K562 (cell line): Measurements from ENCODE around the gene SDC3. TPM values are rescaled to one million over a fixed set of nuclear protein-coding genes. Genes with fewer than 3 reads are reported as not detected.

Experiments used
- ATAC-seq: fragments of 200-7000 bp; cut with Tn5 transposase; 3 replicates; pipeline ENCODE4 v1.9.1; 2020; ENCODE audit warnings: moderate library complexity
- BruUV-seq: library from RNA; stranded (reverse); fragments of 400-500 nt; replicated peaks from 2 replicates; lab custom pipeline; 2021; lab: Mats Ljungman, UMichigan
- CTCF ChIA-PET: fragments of 300-600 bp; formaldehyde crosslinking; extraction: SDS; loops from one replicate; lab custom pipeline; 2021; ENCODE audit warnings: low intra/inter-chr PET ratio; lab: Yijun Ruan, JAX
- POLR2A ChIA-PET: fragments of 300-600, 350-650 bp; sonication (Branson Sonifier 250); formaldehyde crosslinking; extraction: SDS; loops from one replicate; lab custom pipeline; 2021; ENCODE audit warnings: antibody characterized with exemption, inconsistent platforms; lab: Yijun Ruan, JAX
- DNase-seq, 4 experiments: peaks; one replicate each; pipeline versions ENCODE4 v3.0.0 to v3.0.0-alpha.2; 2011 to 2018; ENCODE audit warnings: low spot score in 3 of 4, mixed read lengths in 3 of 4; ENCODE audit errors: extremely low read depth in 1 of 4
- FAIRE-seq: peaks from 2 replicates; lab custom pipeline; 2011; peaks lifted over from hg19 to GRCh38; lab: Jason Lieb, UNC
- H2AFZ ChIP-seq: 2 replicates; pipeline ENCODE4 v1.6.0; 2011; ENCODE audit warnings: low read depth, low read length, control low read depth, inconsistent platforms
- H3K27ac ChIP-seq: fragments of 200-600 bp; 3 replicates; pipeline ENCODE4 v1.8.0; 2011; ENCODE audit warnings: low read depth, mild to moderate bottlenecking, control low read depth, inconsistent platforms, low read length, moderate library complexity, mixed read lengths; ENCODE audit errors: extremely low read depth
- H3K27me3 ChIP-seq, 2 experiments: fragments of 300-600 bp in 1 of 2; 2 replicates in 1 of 2; 3 replicates in 1 of 2; pipeline versions ENCODE4 v1.6.0 to v1.8.0; 2011; ENCODE audit warnings: inconsistent platforms in 2 of 2, low read length in 2 of 2, mild to moderate bottlenecking in 1 of 2, mixed read lengths in 1 of 2, moderate library complexity in 1 of 2; ENCODE audit not compliant: control insufficient read depth in 2 of 2, insufficient read depth in 2 of 2
- H3K36me3 ChIP-seq: fragments of 300-600 bp; 3 replicates; pipeline ENCODE4 v1.8.0; 2011; ENCODE audit warnings: mild to moderate bottlenecking, low read length, inconsistent platforms; ENCODE audit not compliant: control insufficient read depth, insufficient read depth
- H3K4me1 ChIP-seq, 2 experiments: fragments of 200-600 bp in 1 of 2; replicated peaks in 1 of 2; 2 replicates in 1 of 2; 3 replicates in 1 of 2; pipeline versions ENCODE4 v1.5.1 to v1.8.0; 2011; ENCODE audit warnings: inconsistent platforms in 2 of 2, low read length in 2 of 2, mild to moderate bottlenecking in 1 of 2, mixed read lengths in 1 of 2, moderate library complexity in 1 of 2; ENCODE audit not compliant: control insufficient read depth in 2 of 2, insufficient read depth in 2 of 2
- H3K4me2 ChIP-seq: 2 replicates; pipeline ENCODE4 v1.6.1; 2011; ENCODE audit warnings: low read length, control low read depth, inconsistent platforms, mixed read lengths; ENCODE audit not compliant: insufficient read depth
- H3K4me3 ChIP-seq: fragments of 200-600 bp; sonication (generic), shearing (Covaris generic); 2 replicates; pipeline ENCODE4 v1.5.1; 2016; ENCODE audit warnings: control low read depth, inconsistent platforms
- H3K79me2 ChIP-seq: fragments of 200-600 bp; 3 replicates; pipeline ENCODE4 v1.8.0; 2011; ENCODE audit warnings: low read length, inconsistent platforms; ENCODE audit not compliant: control insufficient read depth, insufficient read depth
- H3K9ac ChIP-seq, 2 experiments: 2 replicates each; pipeline versions ENCODE4 v1.6.0 to v1.6.1; 2011; ENCODE audit warnings: low read depth in 2 of 2, low read length in 2 of 2, control low read depth in 1 of 2, inconsistent platforms in 1 of 2, mild to moderate bottlenecking in 1 of 2, mixed read lengths in 1 of 2; ENCODE audit not compliant: insufficient read depth in 1 of 2
- H3K9me1 ChIP-seq: one replicate; pipeline ENCODE4 v1.6.0; 2011; ENCODE audit warnings: inconsistent platforms, mild to moderate bottlenecking, low read length, moderate library complexity; ENCODE audit not compliant: control insufficient read depth, insufficient read depth
- H3K9me3 ChIP-seq: replicated peaks from 2 replicates; pipeline ENCODE4 v1.5.1; 2011; ENCODE audit warnings: low read depth, low read length, inconsistent platforms; ENCODE audit not compliant: control insufficient read depth, insufficient read depth
- H4K20me1 ChIP-seq: replicated peaks from 2 replicates; pipeline ENCODE4 v1.6.1; 2011; ENCODE audit warnings: low read length, inconsistent platforms, mixed read lengths; ENCODE audit not compliant: control insufficient read depth, insufficient read depth
- ATF7 ChIP-seq: fragments of 450-650 bp; IDR thresholded peaks from 2 replicates; pipeline ENCODE4 v1.7.1; 2014; ENCODE audit warnings: mild to moderate bottlenecking, moderate library complexity
- CTBP1 ChIP-seq: fragments of 450-650 bp; IDR thresholded peaks from 2 replicates; pipeline ENCODE4 v1.6.1; 2016; ENCODE audit warnings: borderline replicate concordance
- FOXK2 ChIP-seq, 2 experiments: fragments of 450-650 bp; IDR thresholded peaks in 1 of 2; conservative IDR thresholded peaks in 1 of 2; 2 replicates each; pipeline ENCODE4 v1.6.1; 2016; ENCODE audit warnings: low read depth in 2 of 2, mild to moderate bottlenecking in 1 of 2
- GTF2F1 ChIP-seq: IDR thresholded peaks from 2 replicates; pipeline ENCODE4 v1.6.1; 2011; ENCODE audit warnings: low read depth, low read length, improper control_type of control experiment
- HDAC6 ChIP-seq: IDR thresholded peaks from 2 replicates; pipeline ENCODE4 v1.6.1; 2012; ENCODE audit warnings: low read depth, mild to moderate bottlenecking, control low read depth, inconsistent platforms, low read length, moderate library complexity
- MCM5 ChIP-seq: fragments of 450-650 bp; IDR thresholded peaks from 2 replicates; pipeline ENCODE4 v1.6.1; 2016; ENCODE audit warnings: low read depth
- PHB ChIP-seq: fragments of 250-450 bp; sonication (Bioruptor Pico); IDR thresholded peaks from 2 replicates; pipeline ENCODE4 v1.5.0; 2021
- POLR2B ChIP-seq: fragments of 450-650 bp; IDR thresholded peaks from 2 replicates; pipeline ENCODE4 v1.6.1; 2018; ENCODE audit warnings: low read depth; ENCODE audit not compliant: partially characterized antibody
- RB1 ChIP-seq: fragments of 450-650 bp; IDR thresholded peaks from 2 replicates; pipeline ENCODE4 v1.6.1; 2017; ENCODE audit warnings: low read depth, mild to moderate bottlenecking
- RCOR1 ChIP-seq, 2 experiments: IDR thresholded peaks; 2 replicates each; pipeline ENCODE4 v1.6.1; 2012; ENCODE audit warnings: low read depth in 2 of 2, low read length in 2 of 2, borderline replicate concordance in 1 of 2, improper control_type of control experiment in 1 of 2
- TRIM28 ChIP-seq: fragments of 450-650 bp; IDR thresholded peaks from 2 replicates; pipeline ENCODE4 v1.6.1; 2017
- XRCC5 ChIP-seq: fragments of 200-400 bp; formaldehyde crosslinking; IDR thresholded peaks from 2 replicates; pipeline ENCODE4 v1.6.1; 2017; ENCODE audit warnings: low read depth, mild to moderate bottlenecking, low read length
- ZNF507 ChIP-seq: conservative IDR thresholded peaks from 2 replicates; pipeline ENCODE4 v1.6.1; 2017; ENCODE audit warnings: missing genetic modification characterization, missing compliant biosample characterization
- ZNF699 ChIP-seq: fragments of 250-450 bp; sonication (Bioruptor Pico); IDR thresholded peaks from 2 replicates; pipeline ENCODE4 v1.8.0; 2021; ENCODE audit warnings: mild to moderate bottlenecking, moderate library complexity; ENCODE audit not compliant: insufficient replicate concordance
- whole genome bisulfite sequencing: fragments of 100-300 bp; shearing (Covaris generic); methylation state at CpG from one replicate; pipeline ENCODE4 v1.1.6; 2016; ENCODE audit warnings: low coverage, mixed read lengths; ENCODE audit not compliant: insufficient coverage; ENCODE audit errors: missing lambda C conversion rate; 5-methylcytosine and 5-hydroxymethylcytosine counted together
- in situ Hi-C: fragments of 300-500 bp; cut with MboI; formaldehyde crosslinking; loops from 4 replicates; pipeline ENCODE4 v1.15.0; 2018; ENCODE audit warnings: inconsistent platforms, mixed read lengths
- intact Hi-C: fragments of 100-400 bp; cut with micrococcal nuclease; formaldehyde crosslinking; loops from 2 replicates; pipeline ENCODE4 v1.14.2; 2022
- polyA plus RNA-seq, 8 experiments: library from polyadenylated mRNA; depleted of rRNA in 4 of 8; stranded (reverse) in 5 of 8; unstranded in 3 of 8; fragments of >200 nt; fragmentation: Nextera tagmentation in 2 of 8; fragmentation: Illumina TruSeq in 1 of 8; extraction: Ambion mirVana in 2 of 8; extraction: Trizol in 1 of 8; gene quantifications; 2 replicates each; pipeline versions ENCODE4 v1.2.1 to v1.2.3, GENCODE V29; 2011 to 2014; ENCODE audit warnings: inconsistent platforms in 1 of 8, missing spikeins in 1 of 8
- total RNA-seq, 7 experiments: library from RNA; depleted of rRNA in 6 of 7; stranded (reverse); fragments of >200 nt in 6 of 7; fragmentation: Illumina TruSeq in 2 of 7; extraction: Trizol in 2 of 7; gene quantifications; 2 replicates each; pipeline versions ENCODE4 v1.2.1 to v1.2.3, GENCODE V29; 2011 to 2021; ENCODE audit warnings: low replicate concordance in 1 of 7
- TF ChIP-seq, protein P1 (sequence below): fragments of 450-650 bp; IDR thresholded peaks from 2 replicates; pipeline ENCODE4 v1.6.1; 2016; ENCODE audit warnings: missing biosample characterization, missing genetic modification characterization

Gene SDC3
- total and polyA plus RNA-seq, 9 of the 15 experiments (the other 6 are each of a cell fraction or from before 2014, with no cell fraction given): 0.38 to 44.1 (median 12.1) TPM

DNA sequence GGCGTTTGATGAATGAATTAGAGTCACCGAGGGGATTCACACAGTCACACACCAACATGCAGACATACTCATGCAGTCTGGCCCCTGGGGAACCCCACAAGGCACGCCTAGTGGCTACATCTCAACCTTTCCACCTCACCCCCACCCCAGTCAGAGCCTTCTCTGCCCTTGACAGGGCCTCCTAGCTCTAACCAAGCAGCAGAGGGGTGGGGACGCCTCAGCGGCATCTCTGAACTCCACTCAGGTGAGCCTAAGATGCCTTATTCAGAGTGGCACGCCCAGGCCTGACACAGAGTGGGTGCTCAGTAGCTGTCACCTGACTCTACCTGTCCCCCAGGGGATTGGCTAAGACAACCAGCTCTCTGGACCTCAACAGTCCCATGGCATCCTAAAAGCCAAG lies 3.7 kb upstream of the SDC3 start:
- Histone ChIP-seq H3K9me3 (no peaks in the 10 kb centered on the region), H3K36me3 (no peaks in the 10 kb centered on the region), H3K4me1 (peaks cover 29 to 46% of the 10 kb centered on the region in 2 experiments), H3K4me2 (no peak overlapping the region), H2AFZ (no peak overlapping the region), H3K9ac (0 out of 4 replicates have a peak overlapping the region, but pooled peaks of 1 of the 2 experiments have one; percentile 18), H3K9me1 (no peaks in the 10 kb centered on the region), H3K4me3 (no peak overlapping the region), H3K27me3 (no peaks in the 10 kb centered on the region), H3K79me2 (peaks cover 8% of the 10 kb centered on the region; the same call in 2 of the 3 replicates), H3K27ac (no peak overlapping the region), H4K20me1 (peaks cover 4% of the 10 kb centered on the region; the same call in 1 of the 2 replicates)
- no TSS peak for BruUV-seq
- TF ChIP-seq, protein P1, sequence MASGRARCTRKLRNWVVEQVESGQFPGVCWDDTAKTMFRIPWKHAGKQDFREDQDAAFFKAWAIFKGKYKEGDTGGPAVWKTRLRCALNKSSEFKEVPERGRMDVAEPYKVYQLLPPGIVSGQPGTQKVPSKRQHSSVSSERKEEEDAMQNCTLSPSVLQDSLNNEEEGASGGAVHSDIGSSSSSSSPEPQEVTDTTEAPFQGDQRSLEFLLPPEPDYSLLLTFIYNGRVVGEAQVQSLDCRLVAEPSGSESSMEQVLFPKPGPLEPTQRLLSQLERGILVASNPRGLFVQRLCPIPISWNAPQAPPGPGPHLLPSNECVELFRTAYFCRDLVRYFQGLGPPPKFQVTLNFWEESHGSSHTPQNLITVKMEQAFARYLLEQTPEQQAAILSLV (tag): no peak
- TF ChIP-seq TRIM28 (no peak), PHB (no peak), RCOR1 (IDR thresholded peaks at IDR 0.05; ENCODE audit: borderline replicate concordance in 1 of 2, low read depth in 2 of 2, low read length in 2 of 2) (no peak), POLR2B (no peak), RB1 (no peak), ZNF699 (CRISPR knock-in tag) (no peak), CTBP1 (no peak), ZNF507 (tag) (no peak), HDAC6 (no peak), ATF7 (no peak), FOXK2 (conservative IDR thresholded peaks at IDR 0.05 in 1 of 2, IDR thresholded peaks at IDR 0.05 in 1 of 2; ENCODE audit: low read depth in 2 of 2) (no peak), MCM5 (no peak), XRCC5 (no peak), GTF2F1 (no peak)
- 45% methylated on average over 6 of the region's 6 CpGs for WGBS
- ChIA-PET CTCF (interaction anchor here (0.9 to 4.8 kb wide), 5 partner anchors 109 to 193 kb away, joined by 3 to 109 read pairs (median 29); no protein-coding TSS in a partner anchor), POLR2A (interaction anchor here (0.5 to 2.3 kb wide), 13 partner anchors 8 to 193 kb away, joined by 3 to 18 read pairs (median 4); no protein-coding TSS in a partner anchor)
- DNase-seq (no peak), ATAC-seq (no peak), FAIRE-seq (no peak)
- in situ Hi-C loops: loop anchor here (5.0 kb wide), 2 partner anchors 110 to 195 kb away; no protein-coding TSS in a partner anchor
- intact Hi-C loops: loop anchor here (5.0 kb wide), 1 partner anchor 50 kb away; no protein-coding TSS in a partner anchor
